Fibroblast of skin of scalp (primary cell): ENCODE results near the gene VSIG1. TPM values are rescaled to one million over a fixed set of nuclear protein-coding genes. Genes with fewer than 3 reads are reported as not detected.

Source experiments
- DNase-seq: peaks from one replicate; pipeline ENCODE4 v3.0.0-alpha.2; 2013
- polyA plus RNA-seq, 2 experiments: library from polyadenylated mRNA; unstranded; fragments of 120-200 nt; gene quantifications; one replicate each; pipeline ENCODE4 v1.2.1, GENCODE V29; 2013; ENCODE audit not compliant: insufficient read length in 2 of 2

Gene VSIG1
- not detected for polyA plus RNA-seq (2013, experiment 1 of 2; ENCODE audit: insufficient read length)
- not detected for polyA plus RNA-seq (2013, experiment 2 of 2; ENCODE audit: insufficient read length)

- DNase-seq: no peak
Measured at GRCh38 chrX:108044554-108045256, at the start of gene VSIG1. VSIG1 (plus strand) TSS chrX:108045065; CDS start chrX:108045131, 66 bp downstream.

GRCh38 chrX:107996124-107996523 is 48.7 kb upstream of the VSIG1 start:
- DNase-seq: no peak

- no peak for DNase-seq
Measured at GRCh38 chrX:108000751-108001150, 44.1 kb upstream of the VSIG1 start.

GRCh38 chrX:108001218-108001814 is 43.5 kb upstream of the VSIG1 start:
- DNase-seq: peak; percentile 22

- DNase-seq: no peak
Measured at GRCh38 chrX:108018656-108019381, 26.0 kb upstream of the VSIG1 start.

GRCh38 chrX:108019382-108019875 is 25.4 kb upstream of the VSIG1 start:
- DNase-seq: no peak

- peak; percentile 4 for DNase-seq
Measured at GRCh38 chrX:108020631-108021030, 24.2 kb upstream of the VSIG1 start.

- no peak for DNase-seq
Measured at GRCh38 chrX:108022491-108023089, 22.3 kb upstream of the VSIG1 start.

- DNase-seq: no peak
Measured at GRCh38 chrX:108025376-108025775, 19.5 kb upstream of the VSIG1 start.

GRCh38 chrX:108025954-108026600 is 18.8 kb upstream of the VSIG1 start:
- DNase-seq: no peak

GRCh38 chrX:108028854-108029253 is 16.0 kb upstream of the VSIG1 start:
- no peak for DNase-seq

- no peak for DNase-seq
Measured at GRCh38 chrX:108029928-108030711, 14.7 kb upstream of the VSIG1 start.

GRCh38 chrX:108032944-108033343 is 11.9 kb upstream of the VSIG1 start:
- DNase-seq: no peak

GRCh38 chrX:108033890-108034289 is 11.0 kb upstream of the VSIG1 start:
- no peak for DNase-seq

GRCh38 chrX:108034725-108035124 is 10.1 kb upstream of the VSIG1 start:
- no peak for DNase-seq

GRCh38 chrX:108036298-108036973 is 8.4 kb upstream of the VSIG1 start:
- DNase-seq: peak; percentile 24

GRCh38 chrX:108049649-108050048 is 4.8 kb downstream of the VSIG1 start:
- DNase-seq: no peak

- no peak for DNase-seq
Measured at GRCh38 chrX:108053218-108053617, 8.4 kb downstream of the VSIG1 start.

- no peak for DNase-seq
Measured at GRCh38 chrX:108055546-108055945, 10.7 kb downstream of the VSIG1 start.

- no peak for DNase-seq
Measured at GRCh38 chrX:108059801-108060200, 14.9 kb downstream of the VSIG1 start.

GRCh38 chrX:108064001-108064400 is 19.1 kb downstream of the VSIG1 start:
- DNase-seq: no peak
